K562 (cell line): ENCODE measurements around the gene MGAT5. TPM values are rescaled to one million over a fixed set of nuclear protein-coding genes. Genes with fewer than 3 reads are reported as not detected.

Experiments used
- ATAC-seq: fragments of 200-7000 bp; cut with Tn5 transposase; 3 replicates; pipeline ENCODE4 v1.9.1; 2020; ENCODE audit warnings: moderate library complexity
- BruUV-seq: library from RNA; stranded (reverse); fragments of 400-500 nt; replicated peaks from 2 replicates; lab custom pipeline; 2021; lab: Mats Ljungman, UMichigan
- CTCF ChIA-PET: fragments of 300-600 bp; formaldehyde crosslinking; extraction: SDS; loops from one replicate; lab custom pipeline; 2021; ENCODE audit warnings: low intra/inter-chr PET ratio; lab: Yijun Ruan, JAX
- POLR2A ChIA-PET: fragments of 300-600, 350-650 bp; sonication (Branson Sonifier 250); formaldehyde crosslinking; extraction: SDS; loops from one replicate; lab custom pipeline; 2021; ENCODE audit warnings: antibody characterized with exemption, inconsistent platforms; lab: Yijun Ruan, JAX
- DNase-seq, 4 experiments: peaks; one replicate each; pipeline versions ENCODE4 v3.0.0 to v3.0.0-alpha.2; 2011 to 2018; ENCODE audit warnings: low spot score in 3 of 4, mixed read lengths in 3 of 4; ENCODE audit errors: extremely low read depth in 1 of 4
- FAIRE-seq: peaks from 2 replicates; lab custom pipeline; 2011; peaks lifted over from hg19 to GRCh38; lab: Jason Lieb, UNC
- H2AFZ ChIP-seq: 2 replicates; pipeline ENCODE4 v1.6.0; 2011; ENCODE audit warnings: low read depth, low read length, control low read depth, inconsistent platforms
- H3K27ac ChIP-seq: fragments of 200-600 bp; 3 replicates; pipeline ENCODE4 v1.8.0; 2011; ENCODE audit warnings: low read depth, mild to moderate bottlenecking, control low read depth, inconsistent platforms, low read length, moderate library complexity, mixed read lengths; ENCODE audit errors: extremely low read depth
- H3K27me3 ChIP-seq, 2 experiments: fragments of 300-600 bp in 1 of 2; 2 replicates in 1 of 2; 3 replicates in 1 of 2; pipeline versions ENCODE4 v1.6.0 to v1.8.0; 2011; ENCODE audit warnings: inconsistent platforms in 2 of 2, low read length in 2 of 2, mild to moderate bottlenecking in 1 of 2, mixed read lengths in 1 of 2, moderate library complexity in 1 of 2; ENCODE audit not compliant: control insufficient read depth in 2 of 2, insufficient read depth in 2 of 2
- H3K36me3 ChIP-seq: fragments of 300-600 bp; 3 replicates; pipeline ENCODE4 v1.8.0; 2011; ENCODE audit warnings: mild to moderate bottlenecking, low read length, inconsistent platforms; ENCODE audit not compliant: control insufficient read depth, insufficient read depth
- H3K4me1 ChIP-seq, 2 experiments: fragments of 200-600 bp in 1 of 2; replicated peaks in 1 of 2; 2 replicates in 1 of 2; 3 replicates in 1 of 2; pipeline versions ENCODE4 v1.5.1 to v1.8.0; 2011; ENCODE audit warnings: inconsistent platforms in 2 of 2, low read length in 2 of 2, mild to moderate bottlenecking in 1 of 2, mixed read lengths in 1 of 2, moderate library complexity in 1 of 2; ENCODE audit not compliant: control insufficient read depth in 2 of 2, insufficient read depth in 2 of 2
- H3K4me2 ChIP-seq: 2 replicates; pipeline ENCODE4 v1.6.1; 2011; ENCODE audit warnings: low read length, control low read depth, inconsistent platforms, mixed read lengths; ENCODE audit not compliant: insufficient read depth
- H3K4me3 ChIP-seq: fragments of 200-600 bp; sonication (generic), shearing (Covaris generic); 2 replicates; pipeline ENCODE4 v1.5.1; 2016; ENCODE audit warnings: control low read depth, inconsistent platforms
- H3K79me2 ChIP-seq: fragments of 200-600 bp; 3 replicates; pipeline ENCODE4 v1.8.0; 2011; ENCODE audit warnings: low read length, inconsistent platforms; ENCODE audit not compliant: control insufficient read depth, insufficient read depth
- H3K9ac ChIP-seq, 2 experiments: 2 replicates each; pipeline versions ENCODE4 v1.6.0 to v1.6.1; 2011; ENCODE audit warnings: low read depth in 2 of 2, low read length in 2 of 2, control low read depth in 1 of 2, inconsistent platforms in 1 of 2, mild to moderate bottlenecking in 1 of 2, mixed read lengths in 1 of 2; ENCODE audit not compliant: insufficient read depth in 1 of 2
- H3K9me1 ChIP-seq: one replicate; pipeline ENCODE4 v1.6.0; 2011; ENCODE audit warnings: inconsistent platforms, mild to moderate bottlenecking, low read length, moderate library complexity; ENCODE audit not compliant: control insufficient read depth, insufficient read depth
- H3K9me3 ChIP-seq: replicated peaks from 2 replicates; pipeline ENCODE4 v1.5.1; 2011; ENCODE audit warnings: low read depth, low read length, inconsistent platforms; ENCODE audit not compliant: control insufficient read depth, insufficient read depth
- H4K20me1 ChIP-seq: replicated peaks from 2 replicates; pipeline ENCODE4 v1.6.1; 2011; ENCODE audit warnings: low read length, inconsistent platforms, mixed read lengths; ENCODE audit not compliant: control insufficient read depth, insufficient read depth
- BACH1 ChIP-seq: fragments of 200-800 bp; sonication (Bioruptor generic); IDR thresholded peaks from 2 replicates; pipeline ENCODE4 v1.6.1; 2016; ENCODE audit warnings: missing genetic modification characterization, missing compliant biosample characterization
- CC2D1A ChIP-seq: fragments of 450-650 bp; IDR thresholded peaks from 2 replicates; pipeline ENCODE4 v1.6.1; 2017; ENCODE audit warnings: mild to moderate bottlenecking
- CHCHD3 ChIP-seq: fragments of 250-450 bp; sonication (Bioruptor Pico); IDR thresholded peaks from 2 replicates; pipeline ENCODE4 v2.1.2; 2022; ENCODE audit warnings: mild to moderate bottlenecking
- ELF4 ChIP-seq: fragments of 450-650 bp; formaldehyde crosslinking; IDR thresholded peaks from 2 replicates; pipeline ENCODE4 v1.4.0; 2022; ENCODE audit warnings: missing genetic modification characterization
- MEF2D ChIP-seq: conservative IDR thresholded peaks from 2 replicates; pipeline ENCODE4 v1.6.1; 2016; ENCODE audit warnings: low read depth, missing genetic modification characterization, missing compliant biosample characterization
- ZNF197 ChIP-seq: fragments of 200-800 bp; sonication (Bioruptor generic); IDR thresholded peaks from 2 replicates; pipeline ENCODE4 v1.6.1; 2016; ENCODE audit warnings: low read depth, missing genetic modification characterization, missing compliant biosample characterization
- ZNF24 ChIP-seq: fragments of 450-650 bp; IDR thresholded peaks from 2 replicates; pipeline ENCODE4 v1.6.1; 2016
- ZNF696 ChIP-seq: fragments of 250-450 bp; sonication (Bioruptor Pico); conservative IDR thresholded peaks from 2 replicates; pipeline ENCODE4 v1.4.0; 2020; ENCODE audit warnings: mild to moderate bottlenecking, moderate library complexity
- ZSCAN29 ChIP-seq: fragments of 450-650 bp; IDR thresholded peaks from 2 replicates; pipeline ENCODE4 v1.6.1; 2017
- WGBS: fragments of 100-300 bp; shearing (Covaris generic); methylation state at CpG from one replicate; pipeline ENCODE4 v1.1.6; 2016; ENCODE audit warnings: low coverage, mixed read lengths; ENCODE audit not compliant: insufficient coverage; ENCODE audit errors: missing lambda C conversion rate; 5-methylcytosine and 5-hydroxymethylcytosine counted together
- in situ Hi-C: fragments of 300-500 bp; cut with MboI; formaldehyde crosslinking; loops from 4 replicates; pipeline ENCODE4 v1.15.0; 2018; ENCODE audit warnings: inconsistent platforms, mixed read lengths
- intact Hi-C: fragments of 100-400 bp; cut with micrococcal nuclease; formaldehyde crosslinking; loops from 2 replicates; pipeline ENCODE4 v1.14.2; 2022
- polyA plus RNA-seq, 8 experiments: library from polyadenylated mRNA; depleted of rRNA in 4 of 8; stranded (reverse) in 5 of 8; unstranded in 3 of 8; fragments of >200 nt; fragmentation: Nextera tagmentation in 2 of 8; fragmentation: Illumina TruSeq in 1 of 8; extraction: Ambion mirVana in 2 of 8; extraction: Trizol in 1 of 8; gene quantifications; 2 replicates each; pipeline versions ENCODE4 v1.2.1 to v1.2.3, GENCODE V29; 2011 to 2014; ENCODE audit warnings: inconsistent platforms in 1 of 8, missing spikeins in 1 of 8
- total RNA-seq, 7 experiments: library from RNA; depleted of rRNA in 6 of 7; stranded (reverse); fragments of >200 nt in 6 of 7; fragmentation: Illumina TruSeq in 2 of 7; extraction: Trizol in 2 of 7; gene quantifications; 2 replicates each; pipeline versions ENCODE4 v1.2.1 to v1.2.3, GENCODE V29; 2011 to 2021; ENCODE audit warnings: low replicate concordance in 1 of 7

MGAT5 gene
- total and polyA plus RNA-seq, 9 of the 15 experiments (the other 6 are each of a cell fraction or from before 2014, with no cell fraction given), result 1.6 to 18.6 (median 11.1) TPM

DNA sequence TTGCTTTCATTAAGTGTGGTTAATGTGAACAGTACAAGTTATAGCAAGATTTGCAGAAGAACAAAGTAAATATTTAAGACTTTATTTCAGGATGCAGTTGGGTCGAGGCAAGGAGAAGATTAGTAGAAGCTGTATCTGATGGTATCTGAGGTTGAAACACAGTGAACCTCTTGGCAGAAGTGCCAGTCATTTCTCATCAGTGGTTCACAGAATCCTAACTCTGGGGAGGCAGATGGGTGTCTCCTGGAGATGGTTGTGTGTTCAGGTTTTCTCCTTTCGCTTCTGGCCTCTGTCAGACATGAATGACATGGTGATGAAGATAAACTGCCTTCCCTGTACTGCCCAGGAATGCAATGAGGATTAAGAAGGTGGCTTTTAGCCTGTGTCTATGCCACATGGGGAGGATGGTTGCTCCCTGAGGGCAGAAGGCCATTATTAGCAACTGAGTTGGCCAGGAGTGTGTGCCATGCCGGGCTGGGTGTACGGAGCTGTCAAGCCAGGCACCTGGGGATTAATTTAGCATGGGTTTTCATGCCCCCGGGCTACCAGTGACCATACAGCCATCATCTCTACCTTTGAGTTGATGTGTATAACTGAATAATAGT lies 28.0 kb downstream of the MGAT5 start:
- Histone ChIP-seq H3K4me2 (no peak overlapping the region), H3K9me1 (no peaks in the 10 kb centered on the region), H3K9ac (no peak overlapping the region), H3K4me3 (no peak overlapping the region), H3K9me3 (no peaks in the 10 kb centered on the region), H3K27ac (no peak overlapping the region), H3K79me2 (no peaks in the 10 kb centered on the region), H2AFZ (no peak overlapping the region), H4K20me1 (0 out of 2 replicates have a peak, but pooled peaks cover 4% of the 10 kb centered on the region), H3K36me3 (no peaks in the 10 kb centered on the region), H3K4me1 (no peaks in the 10 kb centered on the region), H3K27me3 (no peaks in the 10 kb centered on the region)
- ATAC-seq, result no peak
- WGBS, result 28% methylated on average over 5 of the region's 5 CpGs
- ChIA-PET CTCF (no interaction called here), POLR2A (no interaction called here)
- in situ Hi-C loops, result no loop called here
- intact Hi-C loops, result no loop called here
- no peak for DNase-seq
- TF ChIP-seq CC2D1A (no peak), ELF4 (no peak)
- BruUV-seq, result no TSS peak
- FAIRE-seq, result no peak

DNA sequence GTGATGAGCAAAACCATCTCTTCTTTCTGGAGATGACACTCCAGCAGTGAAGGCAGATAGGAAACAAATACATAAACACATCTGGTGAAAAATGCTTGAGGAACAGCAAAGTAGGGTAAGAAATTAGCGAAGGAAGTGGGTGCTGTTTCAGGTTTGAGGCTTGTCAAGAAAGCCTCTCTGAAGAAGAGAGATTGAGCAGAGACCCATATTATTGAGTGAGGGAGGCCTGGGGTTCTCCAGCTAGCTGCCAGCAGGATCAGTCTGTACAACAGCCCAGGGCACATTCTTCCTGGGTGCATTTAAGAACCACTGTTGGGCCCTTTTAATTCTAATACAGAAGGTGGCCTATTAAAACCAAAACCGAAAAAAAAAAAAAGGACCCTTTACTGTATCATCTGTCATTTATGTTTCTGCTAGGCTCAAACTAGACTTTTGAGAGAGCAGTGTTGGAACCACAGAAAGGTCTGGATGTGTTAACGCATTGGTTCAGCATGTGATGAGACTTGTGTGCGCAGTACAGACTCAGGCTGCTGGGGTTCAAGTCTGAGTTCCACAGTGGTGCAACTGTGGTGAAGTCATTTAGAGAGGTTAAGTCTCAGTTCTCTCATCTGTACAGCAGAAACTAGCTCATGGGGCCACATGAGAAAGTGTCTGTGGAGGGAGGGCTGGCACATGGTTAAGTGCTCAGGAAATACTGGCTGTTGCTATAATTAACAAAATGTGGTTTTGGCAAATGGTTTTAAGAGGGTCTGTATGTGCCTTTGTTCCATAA lies 28.9 kb downstream of the MGAT5 start:
- BruUV-seq, result no TSS peak
- 49% methylated on average over 4 of the region's 4 CpGs for WGBS
- Histone ChIP-seq H3K36me3 (no peaks in the 10 kb centered on the region), H3K4me2 (no peak overlapping the region), H3K9ac (no peak overlapping the region), H3K27ac (no peak overlapping the region), H3K79me2 (no peaks in the 10 kb centered on the region), H2AFZ (no peak overlapping the region), H3K4me3 (no peak overlapping the region), H3K4me1 (no peaks in the 10 kb centered on the region), H3K9me3 (no peaks in the 10 kb centered on the region)
- intact Hi-C loops, result no loop called here
- CTCF ChIA-PET, result no interaction called here
- no peak for DNase-seq
- TF ChIP-seq BACH1 (no peak), CHCHD3 (no peak), ZNF197 (CRISPR knock-in tag) (no peak), ZNF24 (no peak), MEF2D (no peak), ZSCAN29 (no peak), ZNF696 (CRISPR knock-in tag) (no peak)
- TF ChIP-seq, all 486 proteins: peak for 0
- Histone ChIP-seq H3K9me1 (no peaks in the 10 kb centered on the region), H3K27me3 (no peaks in the 10 kb centered on the region), H4K20me1 (0 out of 2 replicates have a peak, but pooled peaks cover 4% of the 10 kb centered on the region)
- in situ Hi-C loops, result no loop called here
- POLR2A ChIA-PET, result interaction anchor here (0.6 kb wide), 1 partner anchor 684 kb away, joined by 3 read pairs; no protein-coding TSS in a partner anchor
- FAIRE-seq (no peak), ATAC-seq (no peak)
